GM10847 (cell line): ENCODE measurements around the gene ADGRL1.

Source experiments
- POLR2A ChIP-seq: IDR thresholded peaks from 2 replicates; pipeline ENCODE4 v1.6.1; 2011; ENCODE audit not compliant: insufficient read length; ENCODE audit errors: extremely low read depth

Gene ADGRL1

DNA sequence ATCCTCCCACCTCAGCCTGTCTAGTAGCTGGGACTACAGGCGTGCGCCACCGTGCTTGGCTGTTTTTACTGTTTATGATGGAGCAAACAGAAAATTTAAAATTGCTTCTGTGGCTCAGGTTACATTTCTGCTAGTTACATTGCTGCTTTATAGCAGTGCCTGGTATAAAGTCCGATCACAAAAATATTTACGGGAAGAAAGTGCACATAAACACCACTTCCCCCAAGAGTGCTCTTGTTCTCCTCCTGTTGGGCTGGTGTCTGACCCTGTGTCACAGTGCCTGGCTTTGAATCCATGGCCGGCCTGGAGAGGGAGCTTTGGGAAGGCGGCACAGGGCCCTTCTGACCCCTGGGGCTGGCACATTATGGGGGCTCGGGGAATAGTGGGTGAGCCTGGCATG lies 100.3 kb downstream of the ADGRL1 start:
- TF ChIP-seq POLR2A: no peak

DNA sequence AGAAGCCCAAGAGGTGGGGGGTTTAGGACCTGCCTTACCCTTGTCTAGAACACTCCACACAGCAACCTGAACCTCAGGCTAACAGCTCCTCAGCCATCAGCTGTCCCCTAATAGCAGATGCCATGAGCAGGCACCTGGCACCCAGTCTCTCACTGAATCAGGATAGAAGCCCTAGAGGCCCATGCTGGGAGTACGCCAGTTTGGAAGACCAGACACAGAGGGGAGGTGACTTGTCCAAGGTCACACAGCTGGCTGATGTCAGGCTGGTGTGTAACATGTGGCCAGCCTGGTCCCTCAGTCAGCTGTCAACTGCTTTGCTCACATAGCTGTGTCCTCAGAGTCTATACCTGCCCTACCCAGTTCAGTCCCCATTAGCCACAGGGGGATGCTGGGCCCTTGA lies 102.7 kb downstream of the ADGRL1 start:
- TF ChIP-seq POLR2A: no peak

- no peak for TF ChIP-seq POLR2A
These were observed 103.2 kb downstream of the ADGRL1 start for GRCh38 chr19:14102756-14103155.

DNA sequence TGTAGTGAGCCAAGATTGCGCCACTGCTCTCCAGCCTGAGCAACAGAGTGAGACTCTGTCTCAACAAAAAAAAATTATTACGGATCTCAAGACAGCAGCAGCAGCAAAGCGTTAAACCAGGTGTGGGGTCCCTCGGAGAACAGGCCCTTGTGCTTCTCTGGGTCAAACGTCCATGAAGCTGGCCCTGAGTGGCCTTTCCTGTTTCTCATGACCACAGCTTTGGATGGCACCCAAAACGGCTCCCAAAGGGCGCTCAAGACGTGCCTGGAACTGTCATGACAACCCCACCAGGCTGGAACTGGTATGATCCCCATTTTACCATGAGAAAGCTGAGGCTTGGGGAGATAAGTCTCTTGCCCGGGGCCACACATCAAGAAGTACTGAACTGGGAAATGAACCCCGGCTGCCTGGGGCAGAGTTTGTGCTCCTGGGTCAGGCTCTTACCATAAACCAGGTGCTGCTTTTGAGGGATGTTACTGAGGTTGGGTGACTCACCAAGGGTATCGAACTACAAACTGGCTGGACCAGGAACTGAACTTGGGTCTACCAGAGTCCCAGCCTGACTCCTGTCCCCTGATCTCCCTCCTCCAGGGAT lies 103.8 kb downstream of the ADGRL1 start:
- TF ChIP-seq POLR2A: no peak

DNA sequence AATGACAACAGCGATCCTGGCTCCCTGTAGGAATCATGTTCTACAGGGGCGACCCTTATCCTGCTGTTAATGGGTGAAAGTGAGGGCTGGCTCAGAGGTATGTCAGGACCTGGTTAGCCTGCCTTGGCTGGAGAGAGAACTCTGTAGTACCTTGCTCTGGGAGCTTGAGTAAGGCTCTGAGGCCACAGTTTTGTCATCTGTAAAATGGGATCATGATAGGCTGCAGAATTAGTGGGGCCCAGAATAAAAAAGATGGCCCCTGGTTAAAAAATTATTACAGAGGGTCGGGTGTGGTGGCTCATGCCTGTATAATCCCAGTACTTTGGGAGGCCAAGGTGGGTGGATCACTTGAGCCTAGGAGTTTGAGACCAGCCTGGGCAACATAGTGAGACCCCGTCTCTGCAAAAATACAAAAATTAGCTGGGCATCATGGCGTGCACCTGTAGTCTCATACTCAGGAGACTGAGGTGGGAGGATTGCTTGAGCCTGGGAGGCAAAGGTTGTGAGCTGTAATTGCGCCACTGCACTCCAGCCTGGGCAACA lies 104.9 kb downstream of the ADGRL1 start:
- no peak for TF ChIP-seq POLR2A
